ENCODE data around the gene P3H2.
"Not testable (repeated sequence)": the region's sequence is repeated elsewhere in the genome, so short reads cannot be mapped to it uniquely, and the experiment has no call there.

The P3H2 gene

GRCh38 chr3:190084983-190085382 lies 35.7 kb downstream of the P3H2 start:
- no peak for DNase-seq

DNA sequence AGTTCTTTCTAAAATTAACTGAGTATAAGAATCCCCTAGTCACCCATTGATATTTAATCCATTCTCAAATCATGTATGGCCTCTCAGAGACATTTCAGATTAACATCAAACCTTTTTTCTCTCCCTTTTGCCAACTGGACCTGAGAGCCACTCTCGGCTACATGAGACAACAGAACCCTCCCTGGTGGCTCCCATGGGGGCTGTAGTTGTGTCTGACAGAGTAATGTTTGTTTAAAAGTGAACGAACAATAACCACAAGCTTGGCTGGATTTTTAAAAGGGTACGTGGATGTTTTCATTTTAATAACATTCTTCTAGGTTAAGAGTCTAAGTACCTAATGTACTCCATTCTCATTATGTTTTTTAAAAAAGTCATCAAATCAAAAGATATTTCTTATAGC lies 37.1 kb downstream of the P3H2 start:
- no peak for DNase-seq

DNA sequence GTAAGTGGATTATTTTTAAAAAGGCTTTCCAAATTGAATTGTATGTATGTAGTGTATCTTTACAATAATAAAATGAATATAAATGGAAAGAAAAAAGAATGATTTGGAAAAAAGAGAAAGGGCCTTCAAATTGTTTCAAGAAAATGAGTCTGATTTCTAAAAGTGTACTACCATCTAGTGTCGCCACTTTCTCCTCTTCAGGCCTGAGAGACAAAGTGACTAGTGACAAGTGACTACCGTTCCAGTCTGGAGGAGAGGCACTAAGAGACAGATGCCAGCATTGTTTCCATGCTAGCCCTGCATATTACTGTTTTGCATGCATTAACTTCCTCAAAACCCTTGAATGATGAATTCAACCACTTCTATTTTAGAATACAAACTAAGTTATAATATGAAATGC lies 39.3 kb downstream of the P3H2 start:
- no peak for DNase-seq

DNA sequence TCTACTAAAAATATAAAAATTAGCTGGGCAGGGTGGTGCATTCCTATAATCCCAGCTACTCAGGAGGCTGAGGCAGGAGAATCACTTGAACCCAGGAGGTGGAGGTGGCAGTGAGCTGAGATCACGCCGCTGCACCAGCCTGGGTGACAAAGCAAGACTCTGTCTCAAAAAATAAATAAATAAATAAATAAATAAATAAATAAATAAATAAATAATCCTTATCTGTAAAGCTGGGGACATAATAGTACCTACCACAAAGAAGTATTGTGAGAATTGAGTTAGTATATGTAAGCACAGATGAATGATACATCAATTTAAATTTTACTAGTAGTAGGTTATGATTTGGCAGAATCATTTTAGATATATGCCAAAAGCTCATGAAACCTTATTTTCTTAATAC lies 41.5 kb downstream of the P3H2 start:
- DNase-seq = not testable (repeated sequence)

DNA sequence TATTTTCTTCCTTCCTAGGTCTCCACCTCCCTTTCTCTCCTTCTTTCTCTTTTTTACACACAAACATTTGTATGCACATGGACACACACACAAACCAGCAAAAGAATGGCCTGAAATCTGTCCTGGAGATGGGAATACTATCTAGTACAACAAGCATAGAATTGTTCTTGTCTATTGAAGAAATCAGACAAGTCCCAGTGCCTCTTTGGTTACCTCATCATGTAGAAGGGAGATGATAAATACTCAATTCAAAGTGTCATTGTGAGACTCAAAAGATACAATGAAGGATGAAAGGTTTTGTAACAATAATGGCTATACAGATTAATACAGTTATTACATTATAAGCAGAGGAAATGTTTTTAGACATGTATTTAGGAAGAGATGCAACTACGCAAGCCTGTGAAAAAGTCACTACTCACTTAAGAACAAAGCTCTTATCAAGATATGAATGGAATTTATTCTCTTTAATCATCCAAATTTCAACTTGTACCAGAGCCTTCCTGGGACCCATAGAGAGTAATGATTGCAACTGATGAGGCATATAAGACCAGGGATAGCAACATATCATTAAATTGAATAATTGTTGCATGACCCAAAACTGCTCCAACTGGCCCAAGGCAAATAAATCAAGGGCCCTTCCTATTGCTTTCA lies 43.2 kb downstream of the P3H2 start:
- DNase-seq = no peak

- DNase-seq = peak; percentile 70
Measured at GRCh38 chr3:190076601-190077394, 43.9 kb downstream of the P3H2 start.

GRCh38 chr3:190076136-190076535 lies 44.6 kb downstream of the P3H2 start:
- DNase-seq = no peak

DNA sequence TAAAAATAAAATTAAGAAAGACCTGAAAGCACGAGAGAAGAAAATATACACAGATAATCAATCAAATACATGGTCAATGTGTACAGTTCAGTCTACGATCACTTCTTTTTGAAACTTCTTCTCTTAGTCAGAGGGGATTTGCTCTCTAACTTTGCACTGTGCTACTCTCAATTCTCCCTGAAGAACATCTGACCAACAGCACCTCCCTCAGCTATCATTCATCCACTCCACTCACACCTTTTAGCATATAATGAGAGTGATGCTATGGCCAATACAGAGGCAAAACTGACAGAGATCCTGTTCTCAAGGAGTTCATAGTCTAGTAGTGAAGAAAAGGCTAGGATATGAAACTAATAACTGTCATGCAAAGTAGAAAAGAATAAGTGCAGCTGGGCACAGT lies 45.9 kb downstream of the P3H2 start:
- no peak for DNase-seq

- peak; percentile 51 for DNase-seq
Measured at GRCh38 chr3:190073264-190074008, 47.3 kb downstream of the P3H2 start.

DNA sequence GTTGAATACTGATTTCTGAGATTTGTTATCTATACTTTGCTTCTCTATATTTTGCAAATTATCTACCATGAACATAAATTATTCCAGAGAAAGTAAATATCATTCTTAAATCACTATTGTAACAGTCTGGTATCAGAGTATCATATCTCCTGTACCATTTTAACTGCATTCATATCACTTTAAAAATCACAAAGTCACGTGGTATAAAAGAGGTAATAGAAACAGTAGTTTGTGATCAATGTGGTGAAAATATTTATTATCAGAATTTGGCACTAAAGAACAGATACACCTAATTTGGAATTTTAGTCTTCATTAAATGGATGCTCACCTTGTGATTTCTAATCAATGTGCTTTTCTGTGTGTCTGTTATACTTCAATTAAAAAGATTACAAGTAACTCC lies 47.8 kb downstream of the P3H2 start:
- no peak for DNase-seq

DNA sequence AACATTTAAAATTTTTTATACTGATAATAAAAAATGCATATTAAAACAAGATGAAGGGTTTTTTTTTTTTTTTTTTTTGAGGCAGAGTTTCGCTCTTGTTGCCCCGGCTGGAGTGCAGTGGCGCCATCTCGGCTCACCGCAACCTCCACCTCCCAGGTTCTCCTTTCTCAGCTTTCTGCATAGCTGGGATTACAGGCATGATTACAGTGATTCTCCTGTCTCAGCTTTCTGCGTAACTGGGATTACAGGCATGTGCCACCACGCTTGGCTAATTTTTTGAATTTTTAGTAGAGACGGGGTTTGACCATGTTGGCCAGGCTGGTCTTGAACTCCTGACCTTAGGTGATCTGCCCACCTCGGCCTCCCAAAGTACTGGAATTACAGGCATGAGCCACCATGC lies 48.8 kb downstream of the P3H2 start:
- DNase-seq = not testable (repeated sequence)

DNA sequence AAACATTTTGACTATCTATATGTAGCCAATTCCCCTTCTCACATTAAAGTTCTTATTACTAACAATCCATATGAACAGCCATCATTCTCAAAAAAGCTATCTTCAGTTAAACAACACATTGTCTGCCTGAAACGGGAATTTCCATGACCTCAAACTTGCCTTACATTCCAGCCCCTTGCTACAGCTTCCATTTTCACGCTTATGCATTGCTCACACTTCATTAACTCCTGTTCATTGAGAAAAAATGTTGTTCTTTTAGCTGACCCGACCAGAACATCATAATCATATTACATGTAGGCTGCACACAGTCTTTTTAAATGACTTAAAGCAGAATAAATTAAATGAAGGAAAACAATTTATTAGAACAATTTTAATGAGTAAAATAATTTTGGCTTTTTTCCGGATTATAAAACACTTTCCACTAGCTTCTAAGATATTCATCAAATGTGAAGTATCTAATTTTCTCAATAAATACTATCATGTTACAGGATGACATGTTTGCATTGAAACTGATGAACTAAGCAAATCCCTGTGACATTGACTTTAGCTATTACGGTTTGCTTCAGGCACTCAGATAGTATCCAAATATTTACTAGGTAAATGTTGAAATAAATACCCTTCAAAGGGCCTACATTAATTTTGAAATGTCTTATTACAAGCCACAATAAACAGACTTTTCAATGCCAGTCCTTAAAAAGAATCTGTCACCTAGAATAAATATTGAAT lies 49.9 kb downstream of the P3H2 start:
- DNase-seq = no peak

GRCh38 chr3:190065204-190065603 lies 55.5 kb downstream of the P3H2 start:
- DNase-seq = no peak

DNA sequence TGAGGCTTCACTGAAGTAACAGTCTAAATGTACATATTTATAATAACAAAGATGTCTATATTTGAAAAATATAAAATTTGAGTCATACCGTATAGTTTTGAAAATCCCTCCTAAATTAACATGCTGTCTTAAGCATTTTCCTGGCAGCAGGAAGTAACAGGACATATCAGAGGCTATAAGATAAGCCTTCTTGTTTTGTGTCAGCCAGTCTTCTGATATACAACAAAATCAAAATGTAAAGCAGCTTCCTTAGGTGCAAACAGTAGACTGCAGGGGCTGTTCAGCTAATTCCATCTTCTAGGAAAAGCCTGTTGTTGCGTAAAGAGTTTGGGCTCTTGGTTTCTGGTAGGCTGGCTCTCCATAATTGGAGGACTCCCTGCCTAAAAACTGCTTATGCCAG lies 56.0 kb downstream of the P3H2 start:
- DNase-seq = no peak

DNA sequence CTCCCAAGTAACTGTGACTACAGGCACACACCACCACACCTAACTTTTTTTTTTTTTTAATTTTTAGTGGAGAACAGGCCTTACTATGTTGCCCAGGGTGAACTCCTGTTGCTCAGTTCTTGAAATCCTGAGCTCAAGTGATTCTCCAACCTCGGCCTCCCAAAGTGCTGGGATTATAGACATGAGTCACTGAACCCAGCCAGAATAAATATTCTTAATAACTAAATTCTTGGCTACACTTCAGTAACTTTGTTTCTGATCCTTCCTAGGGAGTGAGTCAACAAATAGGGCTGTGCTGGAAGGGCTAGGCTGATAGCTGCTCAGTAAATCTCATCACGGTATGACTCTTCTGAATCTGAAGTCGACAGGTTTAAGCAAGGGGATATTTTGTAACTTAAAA lies 56.6 kb downstream of the P3H2 start:
- DNase-seq = no peak

DNA sequence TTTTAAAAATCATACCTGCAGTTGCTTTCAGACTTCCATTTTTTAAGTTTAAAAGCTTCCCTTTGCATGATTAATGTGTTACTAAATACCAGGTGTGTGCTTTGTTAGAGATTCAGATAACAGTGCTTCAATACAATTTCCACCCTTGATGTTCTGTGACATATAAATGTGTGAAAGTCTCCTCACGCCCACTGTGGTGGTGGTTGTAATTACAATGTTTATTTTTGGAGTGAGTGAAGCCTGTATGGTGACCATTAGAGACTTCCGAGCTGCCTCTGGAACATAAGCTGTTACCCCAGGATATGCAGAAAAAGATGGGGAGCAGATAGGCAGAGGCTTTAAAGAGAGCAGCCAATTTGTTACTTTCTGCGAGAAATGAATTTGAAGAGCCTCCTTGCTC lies 57.2 kb downstream of the P3H2 start:
- no peak for DNase-seq

- DNase-seq = no peak
Measured at GRCh38 chr3:190060192-190060775, 60.4 kb downstream of the P3H2 start.

- no peak for DNase-seq
Measured at GRCh38 chr3:190059242-190059590, 61.5 kb downstream of the P3H2 start.

DNA sequence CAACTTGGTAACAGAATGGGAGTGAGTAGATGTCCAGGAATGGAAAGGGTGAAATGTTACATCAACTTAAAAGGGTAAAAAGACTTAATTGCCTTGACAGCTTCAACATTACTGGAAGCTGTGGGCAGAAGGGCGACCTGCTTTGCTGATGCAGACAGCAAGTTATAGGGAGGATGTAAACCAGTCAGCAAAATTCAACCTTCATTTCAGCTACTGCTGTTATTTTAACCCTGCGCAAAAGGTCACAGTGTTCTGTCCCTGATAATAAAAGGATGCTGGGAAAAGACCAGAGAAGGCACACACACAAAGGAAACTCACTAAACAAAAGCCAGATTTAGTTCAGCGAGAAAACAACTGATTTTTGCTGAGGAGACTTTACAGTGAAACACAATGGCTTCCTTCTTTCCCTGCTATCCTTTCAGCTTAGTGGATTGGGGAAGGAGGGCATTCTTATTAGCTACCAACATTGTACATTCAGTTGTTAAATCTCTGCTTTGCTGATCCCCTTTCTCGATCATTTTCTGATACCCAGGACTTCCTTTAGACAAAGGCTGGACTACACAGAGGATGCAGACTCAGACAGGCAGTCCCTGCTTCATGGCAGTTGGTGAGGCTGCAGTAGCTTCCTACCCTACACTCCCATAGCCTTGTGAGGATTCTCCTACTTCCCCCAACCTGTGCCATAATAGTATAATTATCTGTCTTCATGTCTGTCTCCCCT lies 62.0 kb downstream of the P3H2 start:
- DNase-seq = no peak

DNA sequence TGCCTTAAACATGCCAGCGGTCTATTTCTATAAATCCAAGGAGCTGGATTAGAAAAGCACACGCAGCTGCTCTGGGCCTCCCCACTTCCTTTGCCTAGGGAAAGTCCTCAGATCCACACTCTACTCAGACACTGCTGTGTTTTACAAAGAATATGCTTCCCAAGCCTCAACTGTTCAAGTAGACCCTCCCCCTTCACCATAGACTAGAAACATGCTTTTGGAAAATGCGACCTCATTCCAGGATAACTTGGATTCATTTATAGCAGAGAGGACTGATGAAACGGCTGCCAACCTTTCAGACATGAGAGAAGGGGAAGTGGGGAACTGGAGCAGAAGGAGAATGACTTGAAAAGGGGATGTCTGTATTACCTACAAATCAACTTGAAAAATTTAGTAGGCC lies 64.0 kb downstream of the P3H2 start:
- DNase-seq = no peak

DNA sequence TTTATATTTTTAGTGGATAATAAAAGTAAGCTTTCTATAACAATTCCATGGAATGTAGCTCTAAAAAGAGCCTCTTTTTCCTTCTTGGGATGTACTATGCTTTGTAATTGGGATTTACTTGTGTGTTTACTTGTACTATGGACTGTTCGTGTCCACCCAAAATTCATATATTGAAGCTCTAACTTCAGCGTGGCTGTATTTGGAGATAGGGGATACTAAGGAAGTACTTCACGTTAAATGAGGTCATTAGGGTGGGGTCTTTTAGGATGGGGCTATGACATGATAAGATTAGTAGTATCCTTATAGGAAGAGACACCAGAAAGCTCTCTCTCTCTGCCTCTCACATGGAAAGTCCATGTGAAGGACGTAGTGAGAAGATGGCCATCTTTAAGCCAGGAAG lies 64.9 kb downstream of the P3H2 start:
- no peak for DNase-seq
